ENCODE data around the gene ACTL7A.

Gene ACTL7A

DNA sequence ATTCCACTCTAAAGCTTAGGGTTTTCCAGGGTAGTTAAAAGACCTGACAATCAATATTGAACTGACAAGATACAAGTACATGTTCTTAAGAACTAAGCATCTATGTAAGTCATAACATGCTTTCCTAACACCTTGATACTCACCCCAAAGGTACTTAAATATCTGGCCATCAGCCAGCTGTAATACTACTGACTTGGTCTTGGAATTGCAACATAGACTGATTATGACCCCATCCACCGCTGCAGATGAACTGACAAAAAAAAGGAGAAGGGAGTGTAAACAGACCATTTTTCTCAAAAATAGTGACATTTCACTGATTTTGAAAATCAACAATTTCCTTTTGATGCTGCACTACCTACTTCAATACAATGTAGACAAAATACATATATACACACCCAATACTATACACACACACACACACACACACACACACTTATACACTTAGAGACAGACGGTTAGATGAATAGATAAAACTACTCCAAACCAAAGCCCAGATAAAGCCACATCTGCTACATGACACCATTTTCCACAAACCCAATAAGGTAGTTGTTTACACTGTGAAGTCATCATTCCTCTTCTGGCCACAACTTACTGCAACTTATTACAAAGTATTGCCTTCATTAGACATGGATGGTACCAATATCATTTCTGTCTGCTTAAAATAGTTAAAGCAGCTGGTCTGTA lies 41.5 kb downstream of the ACTL7A start:
- H3K27ac ChIP-seq, result no peak overlapping the region
- no peak for TF ChIP-seq ZFX (IDR thresholded peaks at IDR 0.05; ENCODE audit: borderline replicate concordance)
- TF ChIP-seq, protein P1, sequence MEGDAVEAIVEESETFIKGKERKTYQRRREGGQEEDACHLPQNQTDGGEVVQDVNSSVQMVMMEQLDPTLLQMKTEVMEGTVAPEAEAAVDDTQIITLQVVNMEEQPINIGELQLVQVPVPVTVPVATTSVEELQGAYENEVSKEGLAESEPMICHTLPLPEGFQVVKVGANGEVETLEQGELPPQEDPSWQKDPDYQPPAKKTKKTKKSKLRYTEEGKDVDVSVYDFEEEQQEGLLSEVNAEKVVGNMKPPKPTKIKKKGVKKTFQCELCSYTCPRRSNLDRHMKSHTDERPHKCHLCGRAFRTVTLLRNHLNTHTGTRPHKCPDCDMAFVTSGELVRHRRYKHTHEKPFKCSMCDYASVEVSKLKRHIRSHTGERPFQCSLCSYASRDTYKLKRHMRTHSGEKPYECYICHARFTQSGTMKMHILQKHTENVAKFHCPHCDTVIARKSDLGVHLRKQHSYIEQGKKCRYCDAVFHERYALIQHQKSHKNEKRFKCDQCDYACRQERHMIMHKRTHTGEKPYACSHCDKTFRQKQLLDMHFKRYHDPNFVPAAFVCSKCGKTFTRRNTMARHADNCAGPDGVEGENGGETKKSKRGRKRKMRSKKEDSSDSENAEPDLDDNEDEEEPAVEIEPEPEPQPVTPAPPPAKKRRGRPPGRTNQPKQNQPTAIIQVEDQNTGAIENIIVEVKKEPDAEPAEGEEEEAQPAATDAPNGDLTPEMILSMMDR (IDR thresholded peaks at IDR 0.05), result no peak

DNA sequence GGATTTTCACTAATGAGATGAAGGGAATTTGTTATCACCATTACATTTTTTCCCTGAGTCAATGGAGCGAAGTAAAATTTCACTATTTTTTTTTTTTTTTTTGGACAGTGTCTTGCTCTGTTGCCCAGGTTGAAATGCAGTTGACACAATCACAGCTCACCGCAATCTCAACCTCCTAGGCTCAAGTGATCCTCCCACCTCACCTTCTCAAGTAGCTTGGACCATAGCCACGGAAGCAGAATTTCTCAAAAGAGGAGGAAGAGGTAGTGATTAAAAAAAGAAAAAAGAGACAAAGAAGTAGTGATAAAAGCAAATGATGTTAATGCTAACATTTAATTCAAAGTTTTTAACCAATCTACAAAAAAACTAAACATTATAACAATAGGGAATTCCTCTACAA lies 42.1 kb downstream of the ACTL7A start:
- H3K27ac ChIP-seq, result no peak overlapping the region
- no peak for TF ChIP-seq ZFX (IDR thresholded peaks at IDR 0.05; ENCODE audit: borderline replicate concordance)
- TF ChIP-seq, protein P1 (IDR thresholded peaks at IDR 0.05), result no peak

DNA sequence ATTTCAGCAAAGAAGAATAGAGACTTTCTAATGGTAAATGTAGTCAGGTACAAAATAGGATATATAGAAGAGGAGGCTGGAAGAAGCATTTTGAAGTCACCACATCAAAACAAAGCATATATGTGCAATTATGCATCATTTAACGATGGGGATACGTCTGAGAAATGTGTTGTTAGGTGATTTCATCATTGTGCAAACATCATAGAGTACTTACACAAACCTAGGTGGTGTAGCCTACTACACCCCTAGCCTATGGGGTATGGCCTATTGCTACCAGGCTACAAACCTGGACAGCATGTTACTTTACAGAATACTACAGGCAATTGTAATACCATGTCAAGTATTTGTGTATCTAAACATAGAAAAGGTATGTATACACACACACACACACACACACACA lies 43.4 kb downstream of the ACTL7A start:
- TF ChIP-seq, protein P1 (IDR thresholded peaks at IDR 0.05), result no peak
- no peak for TF ChIP-seq ZFX (IDR thresholded peaks at IDR 0.05; ENCODE audit: borderline replicate concordance)
- no peak overlapping the region for H3K27ac ChIP-seq

DNA sequence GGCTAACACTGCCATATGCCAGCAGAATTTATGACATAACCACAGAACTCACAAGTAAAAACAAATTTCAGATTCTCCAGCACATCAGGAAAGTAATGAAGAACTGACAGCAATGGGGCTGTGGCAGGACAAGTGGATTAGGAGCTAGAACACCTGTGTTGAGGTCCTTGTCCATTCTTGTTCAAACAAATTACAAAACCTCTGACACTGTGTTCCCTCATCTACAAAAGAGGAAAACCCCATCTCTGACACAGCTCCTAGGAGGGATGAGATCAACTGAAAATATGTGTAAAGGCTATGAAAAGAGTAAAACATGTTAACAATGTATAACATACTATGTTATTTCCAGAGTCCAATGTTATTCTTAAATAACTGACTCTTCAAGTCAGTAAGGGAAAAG lies 48.3 kb downstream of the ACTL7A start:
- H3K27ac ChIP-seq, result no peak overlapping the region
- no peak for TF ChIP-seq ZFX (IDR thresholded peaks at IDR 0.05; ENCODE audit: borderline replicate concordance)
- TF ChIP-seq, protein P1 (IDR thresholded peaks at IDR 0.05), result no peak

DNA sequence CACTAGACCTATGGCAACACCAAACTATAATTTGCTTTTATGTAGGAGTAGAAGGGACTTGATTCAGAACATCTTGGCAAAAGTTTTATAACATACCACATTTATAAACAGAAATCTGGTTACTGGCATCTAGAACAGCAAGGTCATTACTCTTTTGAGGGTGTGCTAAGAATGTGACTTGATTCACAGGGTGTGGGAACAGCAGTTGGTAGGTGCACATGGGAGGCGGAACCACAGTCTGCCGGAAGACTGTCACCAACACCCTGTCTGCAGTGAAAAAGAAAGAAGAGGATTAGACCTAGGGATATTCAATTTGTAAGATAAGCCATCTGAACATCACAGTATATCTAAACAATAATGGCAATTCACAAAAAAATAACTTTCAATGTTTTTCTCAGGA lies 48.8 kb downstream of the ACTL7A start:
- TF ChIP-seq, protein P1 (IDR thresholded peaks at IDR 0.05), result no peak
- no peak for TF ChIP-seq ZFX (IDR thresholded peaks at IDR 0.05; ENCODE audit: borderline replicate concordance)

DNA sequence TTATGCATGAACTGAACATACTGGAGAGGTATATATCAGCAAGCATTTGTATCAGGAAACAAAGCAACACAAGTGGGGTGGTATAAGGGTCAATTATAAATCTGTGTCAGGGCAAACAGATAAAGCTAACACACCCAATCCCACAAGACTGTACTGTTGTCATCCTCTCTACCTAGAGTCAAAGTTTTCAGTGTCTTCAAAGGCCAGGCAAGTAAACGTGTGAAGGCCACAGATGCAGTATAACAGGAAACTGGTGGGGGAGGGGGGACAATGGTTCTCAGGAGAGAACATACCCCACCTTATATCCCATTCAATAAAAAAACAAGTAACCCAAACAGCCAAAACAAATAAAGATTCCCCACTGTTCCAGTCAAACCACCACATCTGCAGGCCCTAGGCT lies 49.8 kb downstream of the ACTL7A start:
- no peak for TF ChIP-seq ZFX (IDR thresholded peaks at IDR 0.05; ENCODE audit: borderline replicate concordance)
- TF ChIP-seq, protein P1 (IDR thresholded peaks at IDR 0.05), result no peak
- H3K27ac ChIP-seq, result no peak overlapping the region

More for the DNA sequence above, 48.8 kb downstream of the ACTL7A start:
- H3K27ac ChIP-seq, result no peak overlapping the region
